ENCODE results near the gene PNMA8A. TPM values are rescaled to one million over a fixed set of nuclear protein-coding genes. Genes with fewer than 3 reads are reported as not detected.

The PNMA8A gene
- total RNA-seq, 1 experiment from 2014 or later, result not detected

DNA sequence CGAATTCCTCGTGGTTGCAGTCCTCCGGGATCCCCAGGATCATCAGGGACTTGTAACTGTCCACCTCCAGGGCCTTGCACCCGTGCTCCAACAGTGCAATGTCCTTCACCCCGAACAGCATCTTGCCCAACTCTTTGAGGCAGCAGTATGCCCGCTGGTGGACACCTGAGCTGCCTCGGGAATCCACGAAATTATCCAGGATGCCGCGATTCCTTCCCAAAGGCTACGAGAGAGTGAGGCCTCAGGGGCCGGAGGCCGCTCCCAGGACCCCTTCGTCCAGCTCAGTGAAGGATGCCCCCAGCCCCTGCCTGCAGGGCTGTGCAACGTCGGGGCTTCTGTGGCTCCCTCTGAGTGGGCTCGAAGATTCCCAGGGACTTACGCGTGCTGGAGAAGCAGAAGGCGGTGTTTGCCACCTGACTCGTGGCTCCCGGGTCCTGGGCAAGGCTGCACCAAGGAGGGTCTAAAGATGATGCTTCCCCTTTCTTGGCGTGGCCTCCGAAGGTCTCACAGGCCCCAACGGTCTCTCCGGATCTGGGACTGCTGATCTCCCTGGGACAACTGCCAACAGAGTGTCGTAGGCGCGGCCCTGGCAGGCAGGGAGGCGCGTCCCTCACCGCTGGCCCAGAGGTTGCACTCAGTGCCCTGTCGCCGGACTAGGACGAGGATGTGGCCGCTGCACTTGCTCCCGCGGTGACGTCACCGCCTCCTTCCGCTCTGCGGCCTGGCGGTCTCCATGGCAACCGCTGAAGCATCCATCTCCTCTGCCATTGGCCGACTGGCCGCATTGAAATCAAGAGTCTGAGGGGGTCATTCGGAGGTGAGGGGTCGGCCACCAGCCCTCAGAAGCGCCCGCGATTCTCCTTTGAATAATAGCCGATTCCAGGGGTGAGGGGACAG, 42.9 kb downstream of the PNMA8A start, which contains the start of gene PNMA8C:
Gene PNMA8C (minus strand): TSS at position 698 of the 897 bp plus-strand sequence. CDS start 577 bp downstream, at position 121.
- peak; percentile 68 for DNase-seq (ENCODE audit: low spot score)

DNA sequence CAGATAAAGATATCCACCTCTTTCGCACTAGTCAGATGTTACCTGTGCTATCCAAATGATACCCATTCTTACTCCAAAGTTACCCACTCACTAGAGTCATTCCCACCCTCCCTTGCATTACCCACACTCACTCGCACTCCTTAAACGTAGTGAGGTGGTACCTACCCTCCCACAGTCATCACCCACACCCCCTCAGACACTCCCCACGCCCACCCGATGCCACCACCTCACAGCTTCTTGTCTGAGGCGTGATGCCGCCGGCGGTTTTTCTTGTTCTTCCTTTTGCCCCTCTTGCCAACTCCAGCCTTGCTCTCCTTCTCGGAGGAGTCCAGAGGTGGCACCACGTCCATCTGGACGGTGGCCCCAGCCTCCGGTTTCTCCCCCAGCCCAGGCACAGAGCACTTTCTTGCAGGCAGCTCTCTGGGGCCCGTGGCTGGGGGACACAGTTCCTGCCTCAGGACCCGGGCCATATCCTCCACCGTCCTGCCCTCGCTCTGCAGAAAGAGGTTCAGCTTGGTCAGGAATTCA, 43.8 kb downstream of the PNMA8A start:
- DNase-seq (ENCODE audit: low spot score), result no peak

GRCh38 chr19:46426506-46427162, 44.7 kb downstream of the PNMA8A start:
- no peak for DNase-seq (ENCODE audit: low spot score)

DNA sequence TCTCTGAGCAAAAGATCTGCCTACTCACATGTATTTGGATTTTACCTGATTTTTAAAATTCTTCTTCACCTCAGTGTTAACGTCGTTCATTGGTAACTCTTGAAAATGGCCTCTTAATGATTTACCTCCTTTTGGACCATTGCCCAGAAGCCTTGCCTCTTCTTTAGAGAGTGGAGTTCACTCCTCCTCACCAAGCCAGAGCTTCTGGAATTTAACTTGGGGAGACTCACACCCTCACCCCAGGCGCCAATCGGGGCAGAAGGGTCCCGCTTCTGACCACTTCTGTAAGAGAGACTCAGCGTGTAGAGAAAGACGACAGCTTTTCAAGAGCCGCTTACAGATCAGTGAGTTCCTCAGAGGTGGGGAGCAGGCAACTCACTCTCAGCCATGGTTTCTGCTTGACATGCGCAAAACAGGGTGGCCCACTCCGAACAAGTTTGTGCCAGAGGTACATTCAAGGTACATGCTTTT, 45.3 kb downstream of the PNMA8A start:
- DNase-seq (ENCODE audit: low spot score), result no peak

- DNase-seq (ENCODE audit: low spot score), result no peak
Observed at GRCh38 chr19:46423188-46423587, 48.2 kb downstream of the PNMA8A start.

- DNase-seq (ENCODE audit: low spot score), result no peak
Observed at GRCh38 chr19:46422344-46422743, 49.0 kb downstream of the PNMA8A start.

- DNase-seq (ENCODE audit: low spot score), result no peak
Observed at GRCh38 chr19:46420056-46420455, 51.3 kb downstream of the PNMA8A start.

Other genes starting within 250 kb of the PNMA8A start
- gene IGFL1, start 241.8 kb downstream of the PNMA8A start, total RNA-seq (2014; rRNA removed; shearing (Covaris generic)), result not detected in 2 replicates
- not detected in 2 replicates for gene HIF3A, start 174.5 kb downstream of the PNMA8A start, total RNA-seq (2014; rRNA removed; shearing (Covaris generic))
- gene PPP5C, start 124.5 kb downstream of the PNMA8A start, total RNA-seq (2014; rRNA removed; shearing (Covaris generic)), result 48.7 and 59.1 TPM in 2 replicates
- not detected in 2 replicates for gene CCDC8, start 58.0 kb downstream of the PNMA8A start, total RNA-seq (2014; rRNA removed; shearing (Covaris generic))
- not detected in 2 replicates for gene PNMA8C, start 42.6 kb downstream of the PNMA8A start, total RNA-seq (2014; rRNA removed; shearing (Covaris generic))
- gene PNMA8B, start 24.3 kb upstream of the PNMA8A start, total RNA-seq (2014; rRNA removed; shearing (Covaris generic)), result not detected in 2 replicates
- 166 TPM in 2 replicates for gene CALM3, start 129.8 kb upstream of the PNMA8A start, total RNA-seq (2014; rRNA removed; shearing (Covaris generic))
- 0.06 and 0.08 TPM in 2 replicates for gene PTGIR, start 153.5 kb upstream of the PNMA8A start, total RNA-seq (2014; rRNA removed; shearing (Covaris generic))
- not detected in 2 replicates for gene GNG8, start 164.6 kb upstream of the PNMA8A start, total RNA-seq (2014; rRNA removed; shearing (Covaris generic))
- gene DACT3, start 189.6 kb upstream of the PNMA8A start, total RNA-seq (2014; rRNA removed; shearing (Covaris generic)), result 0.56 and 0.78 TPM in 2 replicates
- 14.3 and 18.0 TPM in 2 replicates for gene PRKD2, start 245.6 kb upstream of the PNMA8A start, total RNA-seq (2014; rRNA removed; shearing (Covaris generic))